ENCODE data around the gene PDZD11. TPM values are rescaled to one million over a fixed set of nuclear protein-coding genes. Genes with fewer than 3 reads are reported as not detected.

PDZD11 gene
- total and polyA plus RNA-seq, 9 of the 15 experiments (the other 6 are each of a cell fraction or from before 2014, with no cell fraction given): 21.9 to 109 (median 36.4) TPM

DNA sequence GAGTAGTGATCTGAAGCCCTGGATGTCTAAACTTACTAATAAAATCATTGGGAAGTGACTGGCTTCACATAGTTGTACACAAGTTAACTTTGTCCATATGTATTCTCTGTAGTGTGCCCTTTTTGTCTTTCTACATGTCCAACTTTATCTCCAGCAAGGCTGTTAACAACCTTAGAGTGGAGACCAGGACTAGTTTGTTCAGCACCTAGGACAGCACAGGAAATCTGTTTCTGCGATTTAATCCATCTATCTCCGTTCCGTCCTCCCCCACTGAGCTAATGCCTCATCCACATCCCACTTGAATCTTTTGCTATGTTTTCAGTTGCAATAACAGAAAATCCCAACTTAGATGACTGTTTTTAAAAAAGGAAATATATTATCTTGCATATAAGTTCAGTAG, 24.9 kb downstream of the PDZD11 start:
- no peaks in the 10 kb centered on the region for H3K9me1 ChIP-seq (ENCODE audit: control insufficient read depth, insufficient read depth, low read length)
- no peaks in the 10 kb centered on the region for H3K36me3 ChIP-seq (ENCODE audit: control insufficient read depth, insufficient read depth, low read length)
- intact Hi-C loops (cut with micrococcal nuclease) (loop anchor here (10.0 kb wide), 1 partner anchor 170 kb away; no protein-coding TSS in a partner anchor), in situ Hi-C loops (cut with MboI) (no loop called here)
- no peak overlapping the region for H3K4me3 ChIP-seq
- no peaks in the 10 kb centered on the region for H3K79me2 ChIP-seq (ENCODE audit: control insufficient read depth, insufficient read depth, low read length)
- no peaks in the 10 kb centered on the region; a peak in 1 of 5 replicates for H3K4me1 ChIP-seq (replicated peaks in 1 of 2; ENCODE audit: control insufficient read depth in 2 of 2, insufficient read depth in 2 of 2, low read length in 2 of 2)
- H2AFZ ChIP-seq (ENCODE audit: low read depth, low read length): no peak overlapping the region
- H3K27ac ChIP-seq (ENCODE audit: extremely low read depth, low read depth, low read length): no peak overlapping the region
- no peak for ATAC-seq
- WGBS (ENCODE audit: insufficient coverage, low coverage, missing lambda C conversion rate): 0% methylated on average over 3 of the region's 3 CpGs
- no peak for DNase-seq (ENCODE audit: extremely low read depth in 1 of 4, low spot score in 3 of 4)
- no peak overlapping the region for H3K4me2 ChIP-seq (ENCODE audit: insufficient read depth, low read length)
- POLR2A ChIA-PET: no interaction called here
- no peaks in the 10 kb centered on the region for H3K9me3 ChIP-seq (replicated peaks; ENCODE audit: control insufficient read depth, insufficient read depth, low read depth, low read length)
- H4K20me1 ChIP-seq (replicated peaks; ENCODE audit: control insufficient read depth, insufficient read depth, low read length): no peaks in the 10 kb centered on the region
- H3K27me3 ChIP-seq (ENCODE audit: control insufficient read depth in 2 of 2, insufficient read depth in 2 of 2, low read length in 2 of 2): peaks cover 0 to 8% of the 10 kb centered on the region in 2 experiments; a peak in 4 of 5 replicates
- CTCF ChIA-PET (ENCODE audit: low intra/inter-chr PET ratio): no interaction called here
- FAIRE-seq: no peak
- no peak overlapping the region for H3K9ac ChIP-seq (ENCODE audit: insufficient read depth in 1 of 2, low read depth in 2 of 2, low read length in 2 of 2)
- no TSS peak for BruUV-seq (replicated peaks)
- TF ChIP-seq BRD4 (IDR thresholded peaks at IDR 0.05) (no peak), RCOR1 (IDR thresholded peaks at IDR 0.05; ENCODE audit: borderline replicate concordance in 1 of 2, low read depth in 2 of 2, low read length in 2 of 2) (0 out of 4 replicates have a peak, but pooled peaks of 1 of the 2 experiments have one; percentile 14), EHMT2 (IDR thresholded peaks at IDR 0.05) (0 out of 2 replicates have a peak, but pooled peaks have one; percentile 58), PCBP2 (IDR thresholded peaks at IDR 0.05; ENCODE audit: low read depth, low read length, poor library complexity, severe bottlenecking) (no peak), SNRNP70 (optimal IDR thresholded peaks at IDR 0.05; ENCODE audit: low read depth, low read length) (no peak), MIER1 (IDR thresholded peaks at IDR 0.05; ENCODE audit: low read depth) (peak; percentile 71; the same call in 1 of the 2 replicates), ZNF212 (CRISPR knock-in tag; IDR thresholded peaks at IDR 0.05) (no peak), FOXM1 (IDR thresholded peaks at IDR 0.05; ENCODE audit: low read depth) (no peak), FOXM1 (CRISPR knock-in tag; IDR thresholded peaks at IDR 0.05; ENCODE audit: low read depth) (no peak)
- TF ChIP-seq, protein P1, sequence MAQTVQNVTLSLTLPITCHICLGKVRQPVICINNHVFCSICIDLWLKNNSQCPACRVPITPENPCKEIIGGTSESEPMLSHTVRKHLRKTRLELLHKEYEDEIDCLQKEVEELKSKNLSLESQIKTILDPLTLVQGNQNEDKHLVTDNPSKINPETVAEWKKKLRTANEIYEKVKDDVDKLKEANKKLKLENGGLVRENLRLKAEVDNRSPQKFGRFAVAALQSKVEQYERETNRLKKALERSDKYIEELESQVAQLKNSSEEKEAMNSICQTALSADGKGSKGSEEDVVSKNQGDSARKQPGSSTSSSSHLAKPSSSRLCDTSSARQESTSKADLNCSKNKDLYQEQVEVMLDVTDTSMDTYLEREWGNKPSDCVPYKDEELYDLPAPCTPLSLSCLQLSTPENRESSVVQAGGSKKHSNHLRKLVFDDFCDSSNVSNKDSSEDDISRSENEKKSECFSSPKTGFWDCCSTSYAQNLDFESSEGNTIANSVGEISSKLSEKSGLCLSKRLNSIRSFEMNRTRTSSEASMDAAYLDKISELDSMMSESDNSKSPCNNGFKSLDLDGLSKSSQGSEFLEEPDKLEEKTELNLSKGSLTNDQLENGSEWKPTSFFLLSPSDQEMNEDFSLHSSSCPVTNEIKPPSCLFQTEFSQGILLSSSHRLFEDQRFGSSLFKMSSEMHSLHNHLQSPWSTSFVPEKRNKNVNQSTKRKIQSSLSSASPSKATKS (CRISPR knock-in tag; IDR thresholded peaks at IDR 0.05): no peak
- TF ChIP-seq, protein P2, sequence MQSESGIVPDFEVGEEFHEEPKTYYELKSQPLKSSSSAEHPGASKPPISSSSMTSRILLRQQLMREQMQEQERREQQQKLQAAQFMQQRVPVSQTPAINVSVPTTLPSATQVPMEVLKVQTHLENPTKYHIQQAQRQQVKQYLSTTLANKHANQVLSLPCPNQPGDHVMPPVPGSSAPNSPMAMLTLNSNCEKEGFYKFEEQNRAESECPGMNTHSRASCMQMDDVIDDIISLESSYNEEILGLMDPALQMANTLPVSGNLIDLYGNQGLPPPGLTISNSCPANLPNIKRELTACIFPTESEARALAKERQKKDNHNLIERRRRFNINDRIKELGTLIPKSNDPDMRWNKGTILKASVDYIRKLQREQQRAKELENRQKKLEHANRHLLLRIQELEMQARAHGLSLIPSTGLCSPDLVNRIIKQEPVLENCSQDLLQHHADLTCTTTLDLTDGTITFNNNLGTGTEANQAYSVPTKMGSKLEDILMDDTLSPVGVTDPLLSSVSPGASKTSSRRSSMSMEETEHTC (IDR thresholded peaks at IDR 0.05): no peak
- TF ChIP-seq, protein P3, sequence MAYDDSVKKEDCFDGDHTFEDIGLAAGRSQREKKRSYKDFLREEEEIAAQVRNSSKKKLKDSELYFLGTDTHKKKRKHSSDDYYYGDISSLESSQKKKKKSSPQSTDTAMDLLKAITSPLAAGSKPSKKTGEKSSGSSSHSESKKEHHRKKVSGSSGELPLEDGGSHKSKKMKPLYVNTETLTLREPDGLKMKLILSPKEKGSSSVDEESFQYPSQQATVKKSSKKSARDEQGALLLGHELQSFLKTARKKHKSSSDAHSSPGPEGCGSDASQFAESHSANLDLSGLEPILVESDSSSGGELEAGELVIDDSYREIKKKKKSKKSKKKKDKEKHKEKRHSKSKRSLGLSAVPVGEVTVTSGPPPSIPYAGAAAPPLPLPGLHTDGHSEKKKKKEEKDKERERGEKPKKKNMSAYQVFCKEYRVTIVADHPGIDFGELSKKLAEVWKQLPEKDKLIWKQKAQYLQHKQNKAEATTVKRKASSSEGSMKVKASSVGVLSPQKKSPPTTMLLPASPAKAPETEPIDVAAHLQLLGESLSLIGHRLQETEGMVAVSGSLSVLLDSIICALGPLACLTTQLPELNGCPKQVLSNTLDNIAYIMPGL (CRISPR knock-in tag; IDR thresholded peaks at IDR 0.05): no peak
- TF ChIP-seq, protein P4, sequence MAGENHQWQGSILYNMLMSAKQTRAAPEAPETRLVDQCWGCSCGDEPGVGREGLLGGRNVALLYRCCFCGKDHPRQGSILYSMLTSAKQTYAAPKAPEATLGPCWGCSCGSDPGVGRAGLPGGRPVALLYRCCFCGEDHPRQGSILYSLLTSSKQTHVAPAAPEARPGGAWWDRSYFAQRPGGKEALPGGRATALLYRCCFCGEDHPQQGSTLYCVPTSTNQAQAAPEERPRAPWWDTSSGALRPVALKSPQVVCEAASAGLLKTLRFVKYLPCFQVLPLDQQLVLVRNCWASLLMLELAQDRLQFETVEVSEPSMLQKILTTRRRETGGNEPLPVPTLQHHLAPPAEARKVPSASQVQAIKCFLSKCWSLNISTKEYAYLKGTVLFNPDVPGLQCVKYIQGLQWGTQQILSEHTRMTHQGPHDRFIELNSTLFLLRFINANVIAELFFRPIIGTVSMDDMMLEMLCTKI (IDR thresholded peaks at IDR 0.05; ENCODE audit: partially characterized antibody): no peak
